ENCODE measurements around the gene XIAP. TPM values are rescaled to one million over a fixed set of nuclear protein-coding genes. Genes with fewer than 3 reads are reported as not detected.

Gene XIAP
- total and polyA plus RNA-seq, 2 experiments from 2014 or later, result 13.7 to 36.1 TPM

DNA sequence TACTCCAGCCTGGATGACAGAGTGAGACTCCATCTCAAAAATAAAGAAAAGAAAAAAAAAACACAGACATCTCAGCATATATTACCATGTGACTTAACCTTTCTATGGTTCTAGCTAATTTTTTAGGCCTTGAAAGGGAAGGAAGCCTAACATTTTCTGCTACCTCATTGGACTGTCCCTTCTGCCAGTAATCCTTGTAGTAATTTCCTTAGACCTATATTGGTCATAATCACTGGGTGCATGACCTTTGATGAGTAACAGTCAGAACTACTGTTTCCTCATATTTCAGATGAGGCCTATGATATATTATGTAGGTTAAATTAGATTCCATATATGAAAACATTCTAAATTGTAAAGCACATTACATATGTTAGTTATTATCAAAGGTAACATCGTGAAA, 9.6 kb downstream of the XIAP start:
- Histone ChIP-seq H3K36me3 (replicated peaks; ENCODE audit: insufficient read depth, low read depth) (no peaks in the 10 kb centered on the region), H3K27me3 (no peaks in the 10 kb centered on the region), H3K9me3 (ENCODE audit: low read depth) (no peaks in the 10 kb centered on the region), H3K9me2 (replicated peaks; ENCODE audit: insufficient read depth) (no peaks in the 10 kb centered on the region), H4K20me1 (ENCODE audit: insufficient read depth, poor library complexity, severe bottlenecking) (peaks cover 23% of the 10 kb centered on the region), H3K4me1 (ENCODE audit: insufficient read depth) (no peaks in the 10 kb centered on the region), H2AFZ (no peak overlapping the region), H3K4me2 (no peak overlapping the region), H3K27ac (no peak overlapping the region), H3K79me2 (peaks cover 87% of the 10 kb centered on the region), H3K4me3 (no peak overlapping the region)
- TF ChIP-seq, protein P1, sequence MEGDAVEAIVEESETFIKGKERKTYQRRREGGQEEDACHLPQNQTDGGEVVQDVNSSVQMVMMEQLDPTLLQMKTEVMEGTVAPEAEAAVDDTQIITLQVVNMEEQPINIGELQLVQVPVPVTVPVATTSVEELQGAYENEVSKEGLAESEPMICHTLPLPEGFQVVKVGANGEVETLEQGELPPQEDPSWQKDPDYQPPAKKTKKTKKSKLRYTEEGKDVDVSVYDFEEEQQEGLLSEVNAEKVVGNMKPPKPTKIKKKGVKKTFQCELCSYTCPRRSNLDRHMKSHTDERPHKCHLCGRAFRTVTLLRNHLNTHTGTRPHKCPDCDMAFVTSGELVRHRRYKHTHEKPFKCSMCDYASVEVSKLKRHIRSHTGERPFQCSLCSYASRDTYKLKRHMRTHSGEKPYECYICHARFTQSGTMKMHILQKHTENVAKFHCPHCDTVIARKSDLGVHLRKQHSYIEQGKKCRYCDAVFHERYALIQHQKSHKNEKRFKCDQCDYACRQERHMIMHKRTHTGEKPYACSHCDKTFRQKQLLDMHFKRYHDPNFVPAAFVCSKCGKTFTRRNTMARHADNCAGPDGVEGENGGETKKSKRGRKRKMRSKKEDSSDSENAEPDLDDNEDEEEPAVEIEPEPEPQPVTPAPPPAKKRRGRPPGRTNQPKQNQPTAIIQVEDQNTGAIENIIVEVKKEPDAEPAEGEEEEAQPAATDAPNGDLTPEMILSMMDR (IDR thresholded peaks at IDR 0.05; ENCODE audit: poor library complexity), result no peak
- no peak for TF ChIP-seq EZH2 (IDR thresholded peaks at IDR 0.05; ENCODE audit: borderline replicate concordance)
- TF ChIP-seq EZH2phosphoT487 (IDR thresholded peaks at IDR 0.05; ENCODE audit: low read depth, severe bottlenecking, unreplicated experiment), result no peak
- no peak for DNase-seq (ENCODE audit: low spot score)
- WGBS (ENCODE audit: low lambda C conversion rate, missing lambda C conversion rate), result 84% methylated on average over 1 of the region's 1 CpG

DNA sequence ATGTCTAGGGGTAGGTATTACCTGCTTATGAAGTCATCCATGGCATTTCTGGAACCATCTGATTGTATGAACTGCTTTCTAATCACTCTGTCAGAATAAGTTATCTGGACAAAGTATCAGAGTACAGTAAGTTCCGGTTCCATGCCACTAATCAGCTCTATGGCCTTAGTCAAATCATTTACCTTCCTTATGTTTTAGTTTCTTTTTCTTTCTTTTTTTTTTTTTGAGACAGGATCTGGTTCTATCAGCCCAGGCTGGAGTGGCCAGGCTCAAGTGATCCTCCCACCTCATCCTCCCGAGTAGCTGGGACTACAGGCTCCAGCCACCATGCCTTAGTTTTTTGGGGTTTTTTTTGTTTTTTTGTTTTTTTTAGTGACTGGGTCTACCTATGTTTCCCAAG, 11.5 kb downstream of the XIAP start:
- no peak for DNase-seq (ENCODE audit: low spot score)
- Histone ChIP-seq H3K27me3 (no peaks in the 10 kb centered on the region), H3K4me1 (ENCODE audit: insufficient read depth) (no peaks in the 10 kb centered on the region), H3K9me2 (replicated peaks; ENCODE audit: insufficient read depth) (no peaks in the 10 kb centered on the region), H3K36me3 (replicated peaks; ENCODE audit: insufficient read depth, low read depth) (no peaks in the 10 kb centered on the region), H3K4me3 (no peak overlapping the region), H3K4me2 (no peak overlapping the region), H3K79me2 (peaks cover 87% of the 10 kb centered on the region), H3K9me3 (ENCODE audit: low read depth) (no peaks in the 10 kb centered on the region), H3K27ac (no peak overlapping the region), H4K20me1 (ENCODE audit: insufficient read depth, poor library complexity, severe bottlenecking) (peaks cover 27% of the 10 kb centered on the region), H2AFZ (no peak overlapping the region)
- no peak for TF ChIP-seq EZH2 (IDR thresholded peaks at IDR 0.05; ENCODE audit: borderline replicate concordance)
- no peak for TF ChIP-seq EZH2phosphoT487 (IDR thresholded peaks at IDR 0.05; ENCODE audit: low read depth, severe bottlenecking, unreplicated experiment)
- TF ChIP-seq, protein P1 (IDR thresholded peaks at IDR 0.05; ENCODE audit: poor library complexity), result no peak
- WGBS (ENCODE audit: low lambda C conversion rate, missing lambda C conversion rate), result 79% methylated on average over 2 of the region's 2 CpGs

DNA sequence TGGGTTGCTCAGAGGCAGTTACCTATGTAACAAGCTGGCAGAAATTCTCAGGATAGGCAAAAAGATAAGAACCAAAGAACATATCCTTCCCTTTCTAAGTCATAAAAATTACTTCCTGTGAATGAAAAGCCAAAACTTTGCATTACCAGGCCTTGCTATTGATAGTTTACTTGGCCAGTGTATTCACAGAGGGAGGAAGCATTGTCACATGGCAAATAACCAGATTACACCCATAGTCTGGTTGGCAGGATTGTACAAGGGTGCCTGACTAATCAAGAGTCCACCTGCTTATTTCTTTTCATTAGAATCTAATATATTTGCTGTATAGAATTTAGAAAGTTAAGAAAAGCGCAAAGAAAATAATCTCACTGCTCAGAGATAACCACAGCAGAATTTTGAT, 14.1 kb downstream of the XIAP start:
- no peaks in the 10 kb centered on the region for H3K4me1 ChIP-seq (ENCODE audit: insufficient read depth)
- H4K20me1 ChIP-seq (ENCODE audit: insufficient read depth, poor library complexity, severe bottlenecking), result peaks cover 30% of the 10 kb centered on the region
- no peaks in the 10 kb centered on the region for H3K36me3 ChIP-seq (replicated peaks; ENCODE audit: insufficient read depth, low read depth)
- no peak for DNase-seq (ENCODE audit: low spot score)
- H3K4me3 ChIP-seq, result no peak overlapping the region
- H3K79me2 ChIP-seq, result peaks cover 92% of the 10 kb centered on the region
- no peaks in the 10 kb centered on the region for H3K9me2 ChIP-seq (replicated peaks; ENCODE audit: insufficient read depth)
- TF ChIP-seq EZH2phosphoT487 (IDR thresholded peaks at IDR 0.05; ENCODE audit: low read depth, severe bottlenecking, unreplicated experiment) (no peak), EZH2 (IDR thresholded peaks at IDR 0.05; ENCODE audit: borderline replicate concordance) (no peak)
- TF ChIP-seq, protein P1 (IDR thresholded peaks at IDR 0.05; ENCODE audit: poor library complexity), result no peak
- no peak overlapping the region for H2AFZ ChIP-seq
- no peak overlapping the region for H3K4me2 ChIP-seq
- no peaks in the 10 kb centered on the region for H3K27me3 ChIP-seq
- H3K9me3 ChIP-seq (ENCODE audit: low read depth), result no peaks in the 10 kb centered on the region
- H3K27ac ChIP-seq, result no peak overlapping the region
- 93% methylated on average over 1 of the region's 1 CpG for WGBS (ENCODE audit: low lambda C conversion rate, missing lambda C conversion rate)

DNA sequence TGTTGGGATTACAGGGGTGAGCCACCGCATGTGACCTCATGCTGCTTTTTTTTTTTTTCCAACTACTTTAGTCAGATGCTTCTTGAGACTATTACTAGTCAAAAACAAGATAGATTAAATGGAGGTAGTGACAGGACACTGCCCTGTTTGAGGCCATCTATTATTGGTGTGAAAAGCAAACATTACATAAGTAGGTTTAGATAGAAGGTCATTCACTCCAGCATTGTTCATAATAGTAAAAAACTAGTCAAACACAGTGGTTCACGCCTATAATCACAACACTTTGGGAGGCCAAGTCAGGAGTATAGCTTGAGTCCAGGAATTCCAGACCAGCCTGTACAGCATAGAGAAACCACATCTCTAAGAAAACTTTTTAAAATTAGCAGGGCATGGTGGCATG, 16.3 kb downstream of the XIAP start:
- Histone ChIP-seq H3K4me2 (no peak overlapping the region), H3K27me3 (no peaks in the 10 kb centered on the region), H3K4me3 (no peak overlapping the region), H3K4me1 (ENCODE audit: insufficient read depth) (no peaks in the 10 kb centered on the region), H3K9me3 (ENCODE audit: low read depth) (no peaks in the 10 kb centered on the region), H3K79me2 (peaks cover 86% of the 10 kb centered on the region), H3K27ac (no peak overlapping the region), H3K9me2 (replicated peaks; ENCODE audit: insufficient read depth) (no peaks in the 10 kb centered on the region), H2AFZ (no peak overlapping the region), H3K36me3 (replicated peaks; ENCODE audit: insufficient read depth, low read depth) (no peaks in the 10 kb centered on the region), H4K20me1 (ENCODE audit: insufficient read depth, poor library complexity, severe bottlenecking) (peaks cover 31% of the 10 kb centered on the region)
- 71% methylated on average over 2 of the region's 2 CpGs for WGBS (ENCODE audit: low lambda C conversion rate, missing lambda C conversion rate)
- DNase-seq (ENCODE audit: low spot score), result no peak
- TF ChIP-seq EZH2 (IDR thresholded peaks at IDR 0.05; ENCODE audit: borderline replicate concordance) (no peak), EZH2phosphoT487 (IDR thresholded peaks at IDR 0.05; ENCODE audit: low read depth, severe bottlenecking, unreplicated experiment) (no peak)
- TF ChIP-seq, protein P1 (IDR thresholded peaks at IDR 0.05; ENCODE audit: poor library complexity), result no peak

Data from hepatocyte (in vitro differentiated cells).